ENCODE measurements around the gene KLHL10.

DNA sequence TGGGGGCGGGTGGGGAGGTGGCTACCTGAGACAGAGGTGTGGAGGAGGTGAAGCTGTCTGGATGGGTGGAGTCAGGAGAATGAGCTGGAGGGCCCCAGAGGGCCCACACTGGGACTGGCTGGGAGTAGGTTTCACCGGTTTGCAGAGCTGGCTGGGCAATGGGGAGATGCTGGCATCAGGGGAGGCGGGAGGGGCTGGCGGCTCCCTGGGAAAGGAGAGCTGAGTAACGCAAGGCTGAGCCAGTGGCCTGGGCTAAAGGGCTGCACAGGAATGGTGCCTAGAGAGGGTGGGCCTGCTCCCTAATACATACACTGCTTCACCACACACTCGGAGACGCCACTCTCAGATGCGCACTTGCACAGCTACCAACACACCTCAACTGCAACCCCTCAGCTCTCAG is 38.3 kb upstream of the KLHL10 start:
- TF ChIP-seq POLR2A (IDR thresholded peaks at IDR 0.05): no peak
- TF ChIP-seq, protein P1, sequence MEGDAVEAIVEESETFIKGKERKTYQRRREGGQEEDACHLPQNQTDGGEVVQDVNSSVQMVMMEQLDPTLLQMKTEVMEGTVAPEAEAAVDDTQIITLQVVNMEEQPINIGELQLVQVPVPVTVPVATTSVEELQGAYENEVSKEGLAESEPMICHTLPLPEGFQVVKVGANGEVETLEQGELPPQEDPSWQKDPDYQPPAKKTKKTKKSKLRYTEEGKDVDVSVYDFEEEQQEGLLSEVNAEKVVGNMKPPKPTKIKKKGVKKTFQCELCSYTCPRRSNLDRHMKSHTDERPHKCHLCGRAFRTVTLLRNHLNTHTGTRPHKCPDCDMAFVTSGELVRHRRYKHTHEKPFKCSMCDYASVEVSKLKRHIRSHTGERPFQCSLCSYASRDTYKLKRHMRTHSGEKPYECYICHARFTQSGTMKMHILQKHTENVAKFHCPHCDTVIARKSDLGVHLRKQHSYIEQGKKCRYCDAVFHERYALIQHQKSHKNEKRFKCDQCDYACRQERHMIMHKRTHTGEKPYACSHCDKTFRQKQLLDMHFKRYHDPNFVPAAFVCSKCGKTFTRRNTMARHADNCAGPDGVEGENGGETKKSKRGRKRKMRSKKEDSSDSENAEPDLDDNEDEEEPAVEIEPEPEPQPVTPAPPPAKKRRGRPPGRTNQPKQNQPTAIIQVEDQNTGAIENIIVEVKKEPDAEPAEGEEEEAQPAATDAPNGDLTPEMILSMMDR (IDR thresholded peaks at IDR 0.05): no peak

Data from tibial nerve (tissue), 3 donors.